ENCODE data around the gene NOCT.
"Not testable (repeated sequence)": the region's sequence is repeated elsewhere in the genome, so short reads cannot be mapped to it uniquely, and the experiment has no call there.

NOCT gene

GRCh38 chr4:139053909-139054308 is 38.3 kb downstream of the NOCT start:
- no peak for DNase-seq

- DNase-seq, result no peak
Measured at GRCh38 chr4:139054791-139055505, 39.4 kb downstream of the NOCT start.

GRCh38 chr4:139059026-139059425 is 43.4 kb downstream of the NOCT start:
- DNase-seq, result not testable (repeated sequence)

- DNase-seq, result no peak
Measured at GRCh38 chr4:139060591-139060990, 45.0 kb downstream of the NOCT start.

- DNase-seq, result no peak
Measured at GRCh38 chr4:139076016-139076744, 60.6 kb downstream of the NOCT start.

- DNase-seq, result no peak
Measured at GRCh38 chr4:139077567-139078355, 62.2 kb downstream of the NOCT start.

- DNase-seq, result no peak
Measured at GRCh38 chr4:139078926-139079325, 63.3 kb downstream of the NOCT start.

GRCh38 chr4:139082750-139083606 is 67.4 kb downstream of the NOCT start:
- DNase-seq, result peak; percentile 95

- no peak for DNase-seq
Measured at GRCh38 chr4:139083607-139083955, 68.0 kb downstream of the NOCT start.

- DNase-seq, result peak; percentile 85
Measured at GRCh38 chr4:139083956-139084803, 68.6 kb downstream of the NOCT start.

- DNase-seq, result no peak
Measured at GRCh38 chr4:139084804-139085093, 69.2 kb downstream of the NOCT start.

GRCh38 chr4:139085141-139085540 is 69.6 kb downstream of the NOCT start:
- DNase-seq, result peak; percentile 22

GRCh38 chr4:139092271-139092670 is 76.7 kb downstream of the NOCT start:
- no peak for DNase-seq

Data from CD4-positive, alpha-beta T cell treated with Interleukin-4 for 4 hours (primary cell).